ENCODE measurements around the gene DNER.

DNER gene

DNA sequence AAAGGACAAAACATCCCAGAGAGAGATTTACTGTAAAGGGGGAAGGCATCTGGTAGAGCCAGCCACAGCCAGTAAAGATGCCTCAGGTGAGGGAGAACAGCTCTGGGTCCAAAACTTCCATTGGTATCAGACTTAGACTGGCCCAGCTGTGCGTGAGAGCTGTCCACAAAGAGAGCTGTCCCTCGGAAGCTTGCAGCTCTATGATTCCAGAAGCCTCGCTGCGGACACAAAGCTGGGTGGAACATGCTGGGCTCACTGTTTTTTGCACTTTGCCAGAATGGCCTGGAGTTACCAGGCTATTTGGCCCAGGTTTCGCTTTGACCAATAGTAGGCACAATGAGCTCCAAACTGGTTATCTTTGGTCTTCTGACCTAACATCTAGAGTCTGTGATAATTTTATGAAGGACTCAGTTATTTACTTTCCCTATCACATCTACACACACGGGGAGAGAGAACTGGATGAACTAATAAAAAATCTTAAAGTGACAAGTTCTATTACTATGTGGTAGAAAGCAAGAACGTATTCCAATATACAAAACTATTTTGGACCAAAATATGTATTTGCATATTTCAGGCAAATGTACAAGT lies 101.9 kb downstream of the DNER start:
- H3K27me3 ChIP-seq (ENCODE audit: control insufficient read depth, insufficient read depth, low read length) = no peaks in the 10 kb centered on the region
- H3K4me1 ChIP-seq = no peaks in the 10 kb centered on the region
- no peak overlapping the region for H3K4me2 ChIP-seq (ENCODE audit: low read length)
- H2AFZ ChIP-seq = no peak overlapping the region
- no peaks in the 10 kb centered on the region for H3K9me3 ChIP-seq (ENCODE audit: control insufficient read depth, low read length)
- no peak overlapping the region for H3K27ac ChIP-seq
- H3K36me3 ChIP-seq (ENCODE audit: control insufficient read depth, insufficient read depth, low read length) = no peaks in the 10 kb centered on the region
- no peaks in the 10 kb centered on the region for H3K79me2 ChIP-seq
- no peak overlapping the region for H3K4me3 ChIP-seq (ENCODE audit: low read depth, low read length)
- H3K9ac ChIP-seq = no peak overlapping the region
- TF ChIP-seq, protein P1, sequence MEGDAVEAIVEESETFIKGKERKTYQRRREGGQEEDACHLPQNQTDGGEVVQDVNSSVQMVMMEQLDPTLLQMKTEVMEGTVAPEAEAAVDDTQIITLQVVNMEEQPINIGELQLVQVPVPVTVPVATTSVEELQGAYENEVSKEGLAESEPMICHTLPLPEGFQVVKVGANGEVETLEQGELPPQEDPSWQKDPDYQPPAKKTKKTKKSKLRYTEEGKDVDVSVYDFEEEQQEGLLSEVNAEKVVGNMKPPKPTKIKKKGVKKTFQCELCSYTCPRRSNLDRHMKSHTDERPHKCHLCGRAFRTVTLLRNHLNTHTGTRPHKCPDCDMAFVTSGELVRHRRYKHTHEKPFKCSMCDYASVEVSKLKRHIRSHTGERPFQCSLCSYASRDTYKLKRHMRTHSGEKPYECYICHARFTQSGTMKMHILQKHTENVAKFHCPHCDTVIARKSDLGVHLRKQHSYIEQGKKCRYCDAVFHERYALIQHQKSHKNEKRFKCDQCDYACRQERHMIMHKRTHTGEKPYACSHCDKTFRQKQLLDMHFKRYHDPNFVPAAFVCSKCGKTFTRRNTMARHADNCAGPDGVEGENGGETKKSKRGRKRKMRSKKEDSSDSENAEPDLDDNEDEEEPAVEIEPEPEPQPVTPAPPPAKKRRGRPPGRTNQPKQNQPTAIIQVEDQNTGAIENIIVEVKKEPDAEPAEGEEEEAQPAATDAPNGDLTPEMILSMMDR (IDR thresholded peaks at IDR 0.05) = no peak

GRCh38 chr2:229611360-229611759 lies 103.0 kb downstream of the DNER start:
- Histone ChIP-seq H3K4me3 (ENCODE audit: low read depth, low read length) (no peak overlapping the region), H3K9ac (no peak overlapping the region), H3K4me1 (no peaks in the 10 kb centered on the region), H3K36me3 (ENCODE audit: control insufficient read depth, insufficient read depth, low read length) (no peaks in the 10 kb centered on the region), H3K79me2 (no peaks in the 10 kb centered on the region), H3K27ac (no peak overlapping the region), H2AFZ (no peak overlapping the region), H3K27me3 (ENCODE audit: control insufficient read depth, insufficient read depth, low read length) (no peaks in the 10 kb centered on the region), H3K4me2 (ENCODE audit: low read length) (no peak overlapping the region), H3K9me3 (ENCODE audit: control insufficient read depth, low read length) (no peaks in the 10 kb centered on the region)
- TF ChIP-seq, protein P1 (IDR thresholded peaks at IDR 0.05) = no peak

GRCh38 chr2:229610872-229611271 lies 103.5 kb downstream of the DNER start:
- no peaks in the 10 kb centered on the region for H3K79me2 ChIP-seq
- no peaks in the 10 kb centered on the region for H3K9me3 ChIP-seq (ENCODE audit: control insufficient read depth, low read length)
- H3K4me3 ChIP-seq (ENCODE audit: low read depth, low read length) = no peak overlapping the region
- H3K9ac ChIP-seq = no peak overlapping the region
- H3K27ac ChIP-seq = no peak overlapping the region
- no peaks in the 10 kb centered on the region for H3K36me3 ChIP-seq (ENCODE audit: control insufficient read depth, insufficient read depth, low read length)
- TF ChIP-seq, protein P1 (IDR thresholded peaks at IDR 0.05) = no peak
- no peaks in the 10 kb centered on the region for H3K4me1 ChIP-seq
- no peak overlapping the region for H3K4me2 ChIP-seq (ENCODE audit: low read length)
- no peaks in the 10 kb centered on the region for H3K27me3 ChIP-seq (ENCODE audit: control insufficient read depth, insufficient read depth, low read length)
- H2AFZ ChIP-seq = no peak overlapping the region

- Histone ChIP-seq H3K4me3 (ENCODE audit: low read depth, low read length) (no peak overlapping the region), H2AFZ (no peak overlapping the region), H3K36me3 (ENCODE audit: control insufficient read depth, insufficient read depth, low read length) (no peaks in the 10 kb centered on the region), H3K9me3 (ENCODE audit: control insufficient read depth, low read length) (no peaks in the 10 kb centered on the region), H3K9ac (no peak overlapping the region), H3K27me3 (ENCODE audit: control insufficient read depth, insufficient read depth, low read length) (no peaks in the 10 kb centered on the region), H3K27ac (no peak overlapping the region), H3K4me2 (ENCODE audit: low read length) (no peak overlapping the region), H3K79me2 (no peaks in the 10 kb centered on the region), H3K4me1 (no peaks in the 10 kb centered on the region)
- TF ChIP-seq, protein P1 (IDR thresholded peaks at IDR 0.05) = no peak
These were observed 104.0 kb downstream of the DNER start for GRCh38 chr2:229610333-229610732.

DNA sequence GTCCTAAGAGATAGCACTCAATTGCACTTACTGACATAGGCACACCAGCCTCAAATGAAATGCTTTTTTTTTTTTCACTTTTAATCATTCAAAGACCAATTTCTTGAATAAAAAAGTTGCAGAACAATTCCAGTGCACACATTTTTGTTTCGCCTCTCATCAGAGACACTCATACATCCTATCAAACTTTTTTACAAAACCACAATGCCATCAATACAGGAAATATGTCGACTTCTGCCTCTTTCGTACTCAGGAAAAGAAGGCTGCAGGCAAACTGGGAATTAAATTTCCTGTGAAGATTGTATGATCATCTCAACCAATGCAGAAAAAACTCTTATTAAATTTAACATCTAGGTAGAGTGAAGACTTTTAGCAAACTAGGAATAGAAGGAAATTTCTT lies 112.4 kb downstream of the DNER start:
- H3K9me3 ChIP-seq (ENCODE audit: control insufficient read depth, low read length) = no peaks in the 10 kb centered on the region
- no peak overlapping the region for H2AFZ ChIP-seq
- no peak overlapping the region for H3K9ac ChIP-seq
- no peak overlapping the region for H3K4me2 ChIP-seq (ENCODE audit: low read length)
- no peaks in the 10 kb centered on the region for H3K79me2 ChIP-seq
- H3K36me3 ChIP-seq (ENCODE audit: control insufficient read depth, insufficient read depth, low read length) = no peaks in the 10 kb centered on the region
- H3K27ac ChIP-seq = no peak overlapping the region
- no peak overlapping the region for H3K4me3 ChIP-seq (ENCODE audit: low read depth, low read length)
- TF ChIP-seq, protein P1 (IDR thresholded peaks at IDR 0.05) = no peak
- no peaks in the 10 kb centered on the region for H3K27me3 ChIP-seq (ENCODE audit: control insufficient read depth, insufficient read depth, low read length)
- peaks cover 5% of the 10 kb centered on the region for H3K4me1 ChIP-seq
